HepG2 (cell line): Measurements from ENCODE around the gene GPS2. TPM values are rescaled to one million over a fixed set of nuclear protein-coding genes. Genes with fewer than 3 reads are reported as not detected.

ENCODE experiments used
- EHMT2 ChIP-seq: fragments of 200-600 bp; sonication (generic); IDR thresholded peaks from 2 replicates; pipeline ENCODE4 v1.7.0; 2017; ENCODE audit warnings: antibody characterized with exemption, low read depth, low read length, borderline replicate concordance
- FOXK2 ChIP-seq: fragments of 450-650 bp; IDR thresholded peaks from 2 replicates; pipeline ENCODE4 v1.6.1; 2016
- GTF3A ChIP-seq: sonication (generic); formaldehyde crosslinking; conservative IDR thresholded peaks from 2 replicates; pipeline ENCODE4 v1.4.0; 2020; ENCODE audit warnings: mild to moderate bottlenecking, missing genetic modification reagents
- HDAC2 ChIP-seq: sonication (generic); formaldehyde crosslinking; IDR thresholded peaks from 2 replicates; pipeline ENCODE4 v1.4.0; 2020; ENCODE audit warnings: missing genetic modification reagents
- HDAC6 ChIP-seq: fragments of 200-600 bp; sonication (generic); IDR thresholded peaks from 2 replicates; pipeline ENCODE4 v1.7.0; 2017; ENCODE audit warnings: mild to moderate bottlenecking, antibody characterized with exemption, low read length, low read depth
- MAFK ChIP-seq, 2 experiments: IDR thresholded peaks in 1 of 2; conservative IDR thresholded peaks in 1 of 2; 2 replicates each; pipeline ENCODE4 v1.6.1; 2011; ENCODE audit warnings: improper control_type of control experiment in 2 of 2, low read length in 2 of 2
- REXO4 ChIP-seq: sonication (generic); formaldehyde crosslinking; IDR thresholded peaks from 2 replicates; pipeline ENCODE4 v1.8.0; 2022; ENCODE audit warnings: missing genetic modification reagents, mild to moderate bottlenecking, borderline replicate concordance
- RFX3 ChIP-seq: IDR thresholded peaks from 2 replicates; pipeline ENCODE4 v1.6.1; 2016; ENCODE audit warnings: missing biosample characterization, missing genetic modification reagents
- SMARCE1 ChIP-seq: fragments of 450-650 bp; IDR thresholded peaks from 2 replicates; pipeline ENCODE4 v1.6.1; 2017; ENCODE audit warnings: borderline replicate concordance
- SRSF1 ChIP-seq: fragments of 200-400 bp; formaldehyde crosslinking; optimal IDR thresholded peaks from 2 replicates; pipeline ENCODE3; 2017; ENCODE audit warnings: mild to moderate bottlenecking, low read depth, low read length, moderate library complexity
- SRSF9 ChIP-seq: fragments of 200-400 bp; formaldehyde crosslinking; IDR thresholded peaks from 2 replicates; pipeline ENCODE4 v1.6.1; 2018; ENCODE audit warnings: borderline replicate concordance, mild to moderate bottlenecking, low read depth, low read length; ENCODE audit not compliant: insufficient read depth, poor library complexity, severe bottlenecking
- WIZ ChIP-seq: sonication (generic); formaldehyde crosslinking; IDR thresholded peaks from 2 replicates; pipeline ENCODE4 v1.5.1; 2020; ENCODE audit warnings: mild to moderate bottlenecking, missing genetic modification reagents
- ZEB1 ChIP-seq: IDR thresholded peaks from 2 replicates; pipeline ENCODE4 v1.6.1; 2012; ENCODE audit warnings: mild to moderate bottlenecking, low read depth, inconsistent platforms; ENCODE audit not compliant: insufficient replicate concordance
- ZNF224 ChIP-seq: sonication (generic); formaldehyde crosslinking; IDR thresholded peaks from 2 replicates; pipeline ENCODE4 v1.5.0; 2020; ENCODE audit warnings: mild to moderate bottlenecking, missing genetic modification reagents
- ZNF251 ChIP-seq: sonication (generic); formaldehyde crosslinking; IDR thresholded peaks from 2 replicates; pipeline ENCODE4 v1.9.0; 2021; ENCODE audit warnings: mild to moderate bottlenecking, missing genetic modification reagents
- ZNF253 ChIP-seq: sonication (generic); formaldehyde crosslinking; IDR thresholded peaks from 2 replicates; pipeline ENCODE4 v1.8.0; 2022; ENCODE audit warnings: mild to moderate bottlenecking, missing genetic modification reagents, borderline replicate concordance
- ZNF264 ChIP-seq: sonication (generic); formaldehyde crosslinking; IDR thresholded peaks from 2 replicates; pipeline ENCODE4 v1.4.0; 2020; ENCODE audit warnings: missing genetic modification reagents
- ZNF430 ChIP-seq: sonication (generic); formaldehyde crosslinking; IDR thresholded peaks from 2 replicates; pipeline ENCODE4 v1.9.0; 2021; ENCODE audit warnings: mild to moderate bottlenecking, missing genetic modification reagents
- ZNF749 ChIP-seq: sonication (generic); formaldehyde crosslinking; IDR thresholded peaks from 2 replicates; pipeline ENCODE4 v1.8.0; 2022; ENCODE audit warnings: mild to moderate bottlenecking, missing genetic modification reagents, moderate library complexity, borderline replicate concordance
- ZZZ3 ChIP-seq: sonication (generic); formaldehyde crosslinking; IDR thresholded peaks from 2 replicates; pipeline ENCODE4 v1.4.0; 2020; ENCODE audit warnings: missing genetic modification reagents, mild to moderate bottlenecking, borderline replicate concordance
- polyA plus RNA-seq, 8 experiments: library from polyadenylated mRNA; depleted of rRNA in 3 of 8; stranded (reverse) in 7 of 8; unstranded in 1 of 8; fragments of >200 nt; fragmentation: Illumina TruSeq in 4 of 8; extraction: Trizol in 4 of 8; gene quantifications; 2 replicates each; pipeline versions ENCODE4 v1.2.1 to v1.2.3, GENCODE V29; 2011 to 2016; ENCODE audit warnings: low read depth in 4 of 8, missing spikeins in 1 of 8, mixed read lengths in 1 of 8; ENCODE audit not compliant: insufficient read depth in 1 of 8
- total RNA-seq, 5 experiments: library from RNA; depleted of rRNA; stranded (reverse); fragments of >200 nt; fragmentation: Illumina TruSeq; extraction: Trizol; gene quantifications; 2 replicates each; pipeline ENCODE4 v1.2.3, GENCODE V29; 2016; ENCODE audit warnings: low read depth in 1 of 5
- TF ChIP-seq, protein P1 (sequence below), 2 experiments: sonication (generic) in 1 of 2; formaldehyde crosslinking in 1 of 2; IDR thresholded peaks; 2 replicates each; pipeline versions ENCODE4 v1.4.0 to v1.6.1; 2016 to 2020; ENCODE audit warnings: borderline replicate concordance in 1 of 2, low read depth in 1 of 2, mild to moderate bottlenecking in 1 of 2, missing genetic modification reagents in 1 of 2
- TF ChIP-seq, protein P2 (sequence below): sonication (generic); formaldehyde crosslinking; IDR thresholded peaks from 2 replicates; pipeline ENCODE4 v1.4.0; 2020; ENCODE audit warnings: missing genetic modification reagents
- TF ChIP-seq, protein P3 (sequence below): sonication (generic); formaldehyde crosslinking; IDR thresholded peaks from 2 replicates; pipeline ENCODE4 v1.4.0; 2020; ENCODE audit warnings: missing genetic modification reagents, borderline replicate concordance

GPS2 gene
- total and polyA plus RNA-seq, 2 of the 13 experiments (the other 11 are each of a cell fraction or from before 2014, with no cell fraction given) = 58.0 to 59.4 TPM

DNA sequence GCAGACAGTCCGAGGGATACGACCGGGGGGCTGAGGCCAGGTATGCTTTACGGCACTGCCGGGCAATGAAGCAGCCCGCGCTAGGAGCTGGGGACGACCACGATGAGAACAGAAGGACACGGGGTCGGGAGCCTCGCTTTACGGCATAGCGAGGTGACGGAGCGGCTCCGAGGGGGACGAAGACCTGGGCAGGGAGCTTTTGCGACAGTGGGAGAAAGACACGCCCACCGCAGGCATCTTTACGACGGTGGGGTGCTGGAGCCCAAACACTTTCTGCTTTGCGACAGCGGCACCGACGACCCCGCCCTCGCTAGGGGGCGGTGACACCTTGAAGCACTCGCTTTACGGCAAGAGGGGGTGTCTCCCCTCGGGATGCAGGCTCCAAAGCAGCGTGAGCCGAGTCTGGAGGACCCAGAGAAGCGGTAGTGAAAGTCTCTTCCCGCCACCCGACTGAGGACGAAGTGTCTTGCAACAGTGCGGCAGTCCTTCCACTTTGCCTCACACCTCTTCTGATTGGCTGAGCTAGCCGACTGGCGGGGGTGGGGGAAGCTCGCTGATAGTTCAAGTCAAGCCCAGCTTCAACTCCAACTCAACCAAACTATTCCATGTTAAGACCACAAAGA lies 14.3 kb upstream of the GPS2 start (continued):
- TF ChIP-seq, protein P1, sequence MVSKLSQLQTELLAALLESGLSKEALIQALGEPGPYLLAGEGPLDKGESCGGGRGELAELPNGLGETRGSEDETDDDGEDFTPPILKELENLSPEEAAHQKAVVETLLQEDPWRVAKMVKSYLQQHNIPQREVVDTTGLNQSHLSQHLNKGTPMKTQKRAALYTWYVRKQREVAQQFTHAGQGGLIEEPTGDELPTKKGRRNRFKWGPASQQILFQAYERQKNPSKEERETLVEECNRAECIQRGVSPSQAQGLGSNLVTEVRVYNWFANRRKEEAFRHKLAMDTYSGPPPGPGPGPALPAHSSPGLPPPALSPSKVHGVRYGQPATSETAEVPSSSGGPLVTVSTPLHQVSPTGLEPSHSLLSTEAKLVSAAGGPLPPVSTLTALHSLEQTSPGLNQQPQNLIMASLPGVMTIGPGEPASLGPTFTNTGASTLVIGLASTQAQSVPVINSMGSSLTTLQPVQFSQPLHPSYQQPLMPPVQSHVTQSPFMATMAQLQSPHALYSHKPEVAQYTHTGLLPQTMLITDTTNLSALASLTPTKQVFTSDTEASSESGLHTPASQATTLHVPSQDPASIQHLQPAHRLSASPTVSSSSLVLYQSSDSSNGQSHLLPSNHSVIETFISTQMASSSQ (IDR thresholded peaks at IDR 0.05; ENCODE audit: low read depth) = no peak
- TF ChIP-seq, protein P1 (CRISPR knock-in tag; IDR thresholded peaks at IDR 0.05; ENCODE audit: borderline replicate concordance) = peak; percentile 68; the same call in 1 of the 2 replicates
- TF ChIP-seq ZNF251 (no peak), MAFK (conservative IDR thresholded peaks at IDR 0.05 in 1 of 2, IDR thresholded peaks at IDR 0.05 in 1 of 2; ENCODE audit: low read length in 2 of 2) (no peak; a peak in 1 of 4 replicates), GTF3A (CRISPR knock-in tag) (no peak), ZNF264 (CRISPR knock-in tag) (0 out of 2 replicates have a peak, but pooled peaks have one; percentile 54), RFX3 (CRISPR knock-in tag) (peak; percentile 76), FOXK2 (peak; percentile 56; the same call in 1 of the 2 replicates), ZNF224 (CRISPR knock-in tag) (no peak; the same call in 1 of the 2 replicates), ZNF430 (CRISPR knock-in tag) (no peak; the same call in 1 of the 2 replicates), SMARCE1 (no peak), ZNF253 (no peak), HDAC6 (no peak), HDAC2 (CRISPR knock-in tag) (no peak), WIZ (CRISPR knock-in tag) (0 out of 2 replicates have a peak, but pooled peaks have one; percentile 23), EHMT2 (no peak), REXO4 (CRISPR knock-in tag) (no peak), ZNF749 (no peak), SRSF9 (no peak), ZEB1 (no peak), ZZZ3 (CRISPR knock-in tag) (peak; percentile 87; the same call in 1 of the 2 replicates), SRSF1 (no peak)
- TF ChIP-seq, protein P2, sequence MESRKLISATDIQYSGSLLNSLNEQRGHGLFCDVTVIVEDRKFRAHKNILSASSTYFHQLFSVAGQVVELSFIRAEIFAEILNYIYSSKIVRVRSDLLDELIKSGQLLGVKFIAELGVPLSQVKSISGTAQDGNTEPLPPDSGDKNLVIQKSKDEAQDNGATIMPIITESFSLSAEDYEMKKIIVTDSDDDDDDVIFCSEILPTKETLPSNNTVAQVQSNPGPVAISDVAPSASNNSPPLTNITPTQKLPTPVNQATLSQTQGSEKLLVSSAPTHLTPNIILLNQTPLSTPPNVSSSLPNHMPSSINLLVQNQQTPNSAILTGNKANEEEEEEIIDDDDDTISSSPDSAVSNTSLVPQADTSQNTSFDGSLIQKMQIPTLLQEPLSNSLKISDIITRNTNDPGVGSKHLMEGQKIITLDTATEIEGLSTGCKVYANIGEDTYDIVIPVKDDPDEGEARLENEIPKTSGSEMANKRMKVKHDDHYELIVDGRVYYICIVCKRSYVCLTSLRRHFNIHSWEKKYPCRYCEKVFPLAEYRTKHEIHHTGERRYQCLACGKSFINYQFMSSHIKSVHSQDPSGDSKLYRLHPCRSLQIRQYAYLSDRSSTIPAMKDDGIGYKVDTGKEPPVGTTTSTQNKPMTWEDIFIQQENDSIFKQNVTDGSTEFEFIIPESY = 0 out of 2 replicates have a peak, but pooled peaks have one; percentile 2
- TF ChIP-seq, protein P3, sequence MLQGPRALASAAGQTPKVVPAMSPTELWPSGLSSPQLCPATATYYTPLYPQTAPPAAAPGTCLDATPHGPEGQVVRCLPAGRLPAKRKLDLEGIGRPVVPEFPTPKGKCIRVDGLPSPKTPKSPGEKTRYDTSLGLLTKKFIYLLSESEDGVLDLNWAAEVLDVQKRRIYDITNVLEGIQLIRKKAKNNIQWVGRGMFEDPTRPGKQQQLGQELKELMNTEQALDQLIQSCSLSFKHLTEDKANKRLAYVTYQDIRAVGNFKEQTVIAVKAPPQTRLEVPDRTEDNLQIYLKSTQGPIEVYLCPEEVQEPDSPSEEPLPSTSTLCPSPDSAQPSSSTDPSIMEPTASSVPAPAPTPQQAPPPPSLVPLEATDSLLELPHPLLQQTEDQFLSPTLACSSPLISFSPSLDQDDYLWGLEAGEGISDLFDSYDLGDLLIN (CRISPR knock-in tag) = no peak
